Mucosa of descending colon (tissue), 3 donors: ENCODE data around the gene NRSN1. TPM values are rescaled to one million over a fixed set of nuclear protein-coding genes. Genes with fewer than 3 reads are reported as not detected.

Source experiments
- ATAC-seq: fragments of 200-7000 bp; cut with Tn5 transposase; one replicate; pipeline ENCODE4 v1.9.1; 2020; ENCODE audit warnings: mild to moderate bottlenecking, moderate library complexity
- DNase-seq, 3 donors: peaks; one replicate each; pipeline ENCODE4 v3.0.0-alpha.2; 2020
- H3K36me3 ChIP-seq: fragments of 200-600 bp; one replicate; pipeline ENCODE4 v1.8.0; 2021; ENCODE audit warnings: low read depth, mild to moderate bottlenecking
- H3K4me1 ChIP-seq: fragments of 200-600 bp; one replicate; pipeline ENCODE4 v1.8.0; 2021; ENCODE audit warnings: low read depth, mild to moderate bottlenecking
- H3K4me3 ChIP-seq: fragments of 200-600 bp; one replicate; pipeline ENCODE4 v1.8.0; 2021; ENCODE audit warnings: mild to moderate bottlenecking
- H3K9me3 ChIP-seq: fragments of 200-600 bp; one replicate; pipeline ENCODE4 v1.8.0; 2021; ENCODE audit warnings: mild to moderate bottlenecking
- CTCF ChIP-seq: fragments of 200-600 bp; IDR thresholded peaks from one replicate; pipeline ENCODE4 v1.8.0; 2022; ENCODE audit warnings: antibody characterized with exemption, mild to moderate bottlenecking
- intact Hi-C, 2 donors: fragments of 100-400 bp; cut with DNase I in 1 of 2; cut with micrococcal nuclease in 1 of 2; formaldehyde crosslinking; loops; one replicate each; pipeline versions ENCODE4 v1.11.0 to v1.11.1; 2022; cut with DNase I, micrococcal nuclease
- long read RNA-seq, 2 donors: library from polyadenylated mRNA; unstranded; transcript quantifications; one replicate each; pipeline ENCODE4 v2.0.0, GENCODE V29; 2019 to 2021
- total RNA-seq, 3 donors: library from RNA; stranded (reverse); fragmentation: NEBNext Ultra II Directional in 2 of 3; extraction: Animal tissue kit (Norgen Biotek cat#: 25700) in 2 of 3; gene quantifications; one replicate each; pipeline versions ENCODE4 v1.2.1 to v1.2.4, GENCODE V29; 2021 to 2023
- donor health status: DM: no; HTN: no; CAD: no; lungs with moderate emphysema.
- donor health status: DM: no; HTN: no; CAD: no.
- donor health status: DM: no; HTN: yes; CAD: no.

Gene NRSN1
- 1 to 10 TPM in 1 of 3 donors, not detected in 2; 2.4 TPM for total RNA-seq
- long read RNA-seq, donor 1, transcript NRSN1-204 (4 exons, 2,354 nt), result major isoform, 6 of 8 reads
- long read RNA-seq, donor 1, partial matches to known transcripts, result 1 of 8 reads
- long read RNA-seq, donor 1, other reads (novel, unspliced or antisense), result 0 of 8 reads
- long read RNA-seq, donor 2, partial matches to known transcripts, result 0 of 1 reads
- long read RNA-seq, donor 2, other reads (novel, unspliced or antisense), result 0 of 1 reads

- peak; percentile 47 for ATAC-seq
- H3K9me3 ChIP-seq, result no peaks in the 10 kb centered on the region
- intact Hi-C loops, result no loop called here
- H3K36me3 ChIP-seq, result no peaks in the 10 kb centered on the region
- DNase-seq, result peak in 2 of 3 donors; percentile 7 to 25
- H3K4me1 ChIP-seq, result no peaks in the 10 kb centered on the region
- no peak within 1 kb of the TSS for H3K4me3 ChIP-seq
- TF ChIP-seq CTCF, result no peak
Measured at GRCh38 chr6:24125980-24126379, at the start of gene NRSN1. Gene NRSN1, plus strand, starts transcription at chr6:24126215. Its CDS starts 8,113 bp downstream, at chr6:24134328.

GRCh38 chr6:24078200-24078599 lies 47.8 kb upstream of the NRSN1 start:
- no peak overlapping the region for H3K4me3 ChIP-seq
- no peaks in the 10 kb centered on the region for H3K4me1 ChIP-seq
- intact Hi-C loops, result no loop called here
- no peak for TF ChIP-seq CTCF
- H3K9me3 ChIP-seq, result no peaks in the 10 kb centered on the region
- no peak for ATAC-seq
- no peaks in the 10 kb centered on the region for H3K36me3 ChIP-seq
- DNase-seq, result no peak

GRCh38 chr6:24079076-24079475 lies 46.9 kb upstream of the NRSN1 start:
- H3K36me3 ChIP-seq, result no peaks in the 10 kb centered on the region
- TF ChIP-seq CTCF, result no peak
- no peaks in the 10 kb centered on the region for H3K9me3 ChIP-seq
- ATAC-seq (no peak), DNase-seq (no peak)
- H3K4me1 ChIP-seq, result no peaks in the 10 kb centered on the region
- intact Hi-C loops, result no loop called here
- H3K4me3 ChIP-seq, result no peak overlapping the region

GRCh38 chr6:24080711-24081110 lies 45.3 kb upstream of the NRSN1 start:
- Histone ChIP-seq H3K36me3 (no peaks in the 10 kb centered on the region), H3K4me3 (no peak overlapping the region), H3K4me1 (no peaks in the 10 kb centered on the region), H3K9me3 (no peaks in the 10 kb centered on the region)
- no peak for TF ChIP-seq CTCF
- ATAC-seq (no peak), DNase-seq (no peak)
- intact Hi-C loops, result no loop called here

- Histone ChIP-seq H3K4me3 (no peak overlapping the region), H3K9me3 (no peaks in the 10 kb centered on the region), H3K36me3 (no peaks in the 10 kb centered on the region), H3K4me1 (no peaks in the 10 kb centered on the region)
- no peak for DNase-seq
- intact Hi-C loops, result no loop called here
- no peak for TF ChIP-seq CTCF
- no peak for ATAC-seq
Measured at GRCh38 chr6:24089736-24090135, 36.3 kb upstream of the NRSN1 start.

- Histone ChIP-seq H3K36me3 (no peaks in the 10 kb centered on the region), H3K4me1 (no peaks in the 10 kb centered on the region), H3K9me3 (no peaks in the 10 kb centered on the region), H3K4me3 (no peak overlapping the region)
- DNase-seq (no peak), ATAC-seq (no peak)
- TF ChIP-seq CTCF, result no peak
- intact Hi-C loops, result no loop called here
Measured at GRCh38 chr6:24092407-24092806, 33.6 kb upstream of the NRSN1 start.
